Stimulated activated CD8-positive, alpha-beta memory T cell treated with anti-CD3 and anti-CD28 coated beads, Interleukin-4, amount 100 ng/mL, for 1 hour (primary cell): ENCODE results near the gene UPK1A.
A peak's percentile ranks its signal among the peaks of the same experiment; 100 is the strongest.
"Not testable (repeated sequence)": the region's sequence is repeated elsewhere in the genome, so short reads cannot be mapped to it uniquely, and the experiment has no call there.

Experiments used
- DNase-seq, 2 donors: peaks; one replicate each; pipeline ENCODE4 v3.0.0-alpha.2; 2020; ENCODE audit warnings: low read depth in 2 of 2, low spot score in 1 of 2

The UPK1A gene

DNA sequence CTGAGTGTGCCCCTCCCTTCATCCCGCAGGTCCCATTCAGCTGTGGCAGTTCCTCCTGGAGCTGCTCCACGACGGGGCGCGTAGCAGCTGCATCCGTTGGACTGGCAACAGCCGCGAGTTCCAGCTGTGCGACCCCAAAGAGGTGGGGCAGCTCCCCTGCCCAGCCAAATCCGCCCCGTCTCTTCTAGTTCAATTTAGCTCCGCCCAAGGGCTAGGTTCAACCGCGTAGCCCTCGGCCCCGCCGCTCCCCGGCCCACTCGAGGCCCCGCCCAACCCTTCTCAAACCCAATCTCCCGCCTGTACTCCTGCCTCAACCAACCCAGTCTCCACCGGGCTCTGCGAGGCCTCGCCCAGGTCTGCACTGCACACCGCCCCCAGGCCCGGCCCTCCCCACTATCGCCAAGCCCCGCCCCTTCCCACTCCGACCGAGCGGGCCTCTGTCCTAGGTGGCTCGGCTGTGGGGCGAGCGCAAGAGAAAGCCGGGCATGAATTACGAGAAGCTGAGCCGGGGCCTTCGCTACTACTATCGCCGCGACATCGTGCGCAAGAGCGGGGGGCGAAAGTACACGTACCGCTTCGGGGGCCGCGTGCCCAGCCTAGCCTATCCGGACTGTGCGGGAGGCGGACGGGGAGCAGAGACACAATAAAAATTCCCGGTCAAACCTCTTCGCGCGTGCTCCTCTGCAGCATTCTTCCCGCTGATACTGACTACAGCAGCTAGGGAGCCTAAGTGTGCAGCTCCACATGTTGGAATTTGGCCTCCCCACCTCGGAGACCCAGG is 21.9 kb upstream of the UPK1A start:
- peak; percentile 80 to 89 for DNase-seq

DNA sequence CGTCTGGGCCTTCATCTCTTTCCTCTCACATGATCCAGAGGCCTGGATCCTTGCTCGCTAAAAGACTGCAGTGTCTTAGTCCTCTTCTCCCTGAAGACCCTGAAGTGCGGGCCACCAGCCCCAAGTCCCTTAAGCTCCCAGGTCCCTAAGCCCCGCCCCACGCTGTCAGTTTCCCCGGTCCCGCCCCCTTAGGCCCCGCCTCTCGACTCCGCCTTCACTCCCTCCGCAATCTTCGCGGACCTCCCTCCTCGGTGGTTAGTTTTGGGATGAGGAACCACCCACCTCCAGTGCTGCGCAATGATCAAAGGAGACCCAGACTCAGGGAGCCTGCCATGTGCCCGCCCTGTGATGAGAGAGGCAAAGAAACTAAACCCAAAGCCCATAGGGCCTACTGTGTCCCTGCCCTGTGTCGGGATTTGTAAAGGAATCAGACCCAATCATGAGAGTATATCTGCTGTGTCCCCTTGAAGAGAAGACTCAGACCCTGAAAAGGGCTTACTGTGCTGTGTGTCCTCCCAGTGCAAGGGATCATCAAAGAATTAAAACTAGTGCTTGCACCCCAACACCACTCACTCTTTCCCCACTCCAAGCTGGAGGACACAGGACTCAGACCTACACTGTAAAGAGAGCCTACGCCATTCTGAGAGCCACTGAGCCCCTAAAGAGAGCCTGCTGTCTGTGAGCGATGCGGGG is 21.2 kb upstream of the UPK1A start:
- peak; percentile 23 to 49 for DNase-seq

DNA sequence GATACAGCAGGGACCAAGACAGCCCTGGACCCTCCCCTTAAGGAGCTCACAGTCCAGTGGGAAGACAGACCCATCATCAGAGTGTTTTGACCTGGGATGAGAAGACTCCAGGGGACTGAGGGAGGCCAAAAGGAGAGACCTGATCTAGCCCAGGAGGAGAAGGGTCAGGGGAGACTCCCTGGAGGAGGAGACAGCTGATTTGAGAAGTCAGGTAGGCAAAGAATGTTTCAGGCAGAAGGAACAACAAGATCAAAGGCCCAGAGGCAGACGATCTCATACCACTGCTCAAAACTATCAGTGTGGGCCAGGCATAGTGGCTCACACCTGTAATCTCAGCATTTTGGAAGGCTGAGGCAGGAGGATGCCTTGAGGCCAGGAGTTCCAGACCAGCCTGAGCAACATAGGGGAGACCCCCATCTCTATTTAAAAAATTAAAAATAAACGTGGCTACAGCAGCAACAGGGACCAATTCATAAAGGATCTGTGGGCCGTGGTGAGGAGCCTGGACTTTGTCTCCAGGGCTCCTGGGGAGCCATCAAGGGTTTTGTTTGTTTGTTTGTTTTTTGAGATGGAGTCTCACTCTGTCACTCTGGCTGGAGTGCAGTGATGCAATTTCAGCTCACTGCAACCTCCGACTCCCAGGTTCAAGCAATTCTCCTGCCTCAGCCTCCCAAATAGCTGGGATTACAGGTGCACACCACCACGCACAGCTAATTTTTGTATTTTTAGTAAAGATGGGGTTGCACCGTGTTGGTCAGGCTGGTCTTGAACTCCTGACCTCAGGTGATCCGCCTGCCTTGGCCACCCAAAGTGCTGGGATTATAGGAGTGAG is 20.4 kb upstream of the UPK1A start:
- DNase-seq = no peak

DNA sequence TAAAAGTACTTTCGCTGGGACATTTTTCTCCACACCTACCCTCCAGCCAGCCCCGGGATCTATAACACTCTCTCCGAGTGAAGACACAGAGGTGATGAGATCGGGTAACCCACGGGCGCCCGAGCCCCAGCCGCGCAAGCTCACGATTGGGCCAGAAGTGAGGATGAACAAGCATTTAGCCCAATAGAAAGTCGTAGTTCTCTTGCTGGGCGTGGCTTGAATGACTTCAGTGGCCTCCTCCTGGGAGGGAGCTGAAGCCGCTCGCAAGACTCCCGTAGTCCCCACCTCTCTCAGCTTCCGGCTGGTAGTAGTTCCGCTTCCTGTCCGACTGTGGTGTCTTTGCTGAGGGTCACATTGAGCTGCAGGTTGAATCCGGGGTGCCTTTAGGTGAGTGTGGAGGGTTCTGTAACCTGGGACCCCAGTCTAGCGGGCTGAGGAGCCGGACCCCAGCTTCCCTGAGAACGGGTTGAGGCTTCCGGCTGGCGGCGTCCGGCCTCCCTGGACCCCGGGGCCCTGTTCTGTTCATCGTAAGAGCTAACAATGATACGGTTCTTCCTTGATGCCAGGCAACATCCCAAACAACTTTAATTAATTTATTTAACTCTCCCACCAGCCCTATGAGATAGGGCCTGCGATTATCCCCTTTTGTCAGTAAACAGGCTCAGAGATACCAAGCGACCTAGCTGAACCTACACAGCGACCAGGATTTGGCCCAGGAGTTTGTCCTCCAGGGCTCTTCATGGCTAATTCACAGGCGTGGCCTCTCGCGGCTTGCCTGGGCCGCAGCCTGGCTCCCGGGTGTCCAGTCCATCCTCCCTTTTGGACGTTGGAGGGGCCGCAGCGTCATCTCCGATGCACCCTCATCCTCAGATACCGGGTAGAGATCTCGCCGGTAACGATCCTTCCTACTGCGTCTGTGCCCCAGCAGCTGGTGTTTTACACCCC is 18.0 kb upstream of the UPK1A start, which contains the start of gene COX6B1:
Gene COX6B1, plus strand, starts transcription at position 307 of the 945 bp plus-strand sequence. CDS start 2,921 bp downstream, outside the sequence.
- DNase-seq = peak; percentile 60 to 87

DNA sequence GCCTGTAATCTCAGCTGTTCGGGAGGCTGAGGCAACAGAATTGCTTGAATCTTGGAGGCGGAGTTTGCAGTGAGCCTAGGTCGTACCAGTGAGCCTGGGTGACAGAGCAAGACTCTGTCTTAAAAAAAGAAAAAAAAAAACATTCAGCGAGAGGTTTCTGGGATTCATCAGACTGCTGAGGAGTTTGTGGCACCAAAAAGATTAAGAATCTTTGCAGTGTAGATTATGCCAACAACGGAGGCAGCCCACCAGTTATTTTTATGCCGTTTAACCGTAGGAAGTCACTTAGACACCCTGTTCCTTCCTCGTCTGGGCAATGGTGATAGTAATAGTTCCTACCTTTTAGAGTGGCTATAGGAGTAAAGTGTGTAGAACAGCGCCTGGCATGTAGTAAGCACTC is 15.7 kb upstream of the UPK1A start:
- no peak for DNase-seq

DNA sequence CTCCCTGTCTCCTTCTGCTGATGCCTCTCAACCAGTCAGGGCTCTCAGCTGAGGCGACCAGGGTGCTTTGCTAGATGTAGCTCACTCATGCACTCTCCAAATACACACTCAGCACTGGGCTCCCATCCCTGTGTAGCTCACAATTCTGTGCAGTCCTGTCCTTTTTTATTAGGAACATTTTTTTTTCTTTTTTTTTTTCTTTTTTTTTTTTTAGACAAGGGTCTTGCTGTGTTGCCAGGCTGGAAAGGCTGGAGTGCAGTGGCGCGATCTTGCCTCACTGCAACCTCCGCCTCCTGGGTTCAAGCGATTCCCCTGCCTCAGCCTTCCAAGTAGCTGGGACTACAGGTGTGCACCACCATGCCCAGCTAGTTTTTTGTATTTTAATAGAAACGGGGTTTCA is 11.5 kb upstream of the UPK1A start:
- DNase-seq = not testable (repeated sequence)

DNA sequence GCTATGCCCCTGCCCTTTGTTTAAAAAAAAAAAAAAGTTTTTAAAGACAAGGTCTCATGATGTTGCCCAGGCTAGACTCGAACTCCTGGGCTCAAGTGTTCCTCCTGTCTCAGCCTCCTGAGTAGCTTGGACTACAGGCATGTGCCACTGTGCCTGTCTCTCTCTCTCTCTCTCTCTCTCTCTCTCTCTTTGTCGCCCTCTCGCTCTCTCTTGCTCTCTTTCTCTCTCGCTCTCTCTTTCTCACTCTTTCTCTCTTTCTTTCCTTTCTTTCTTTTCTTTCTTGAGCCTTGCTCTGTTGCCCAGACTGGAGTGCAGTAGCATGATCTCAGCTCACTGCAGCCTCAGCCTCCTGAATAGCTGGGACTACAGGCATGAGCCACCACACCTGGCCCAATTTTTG is 10.7 kb upstream of the UPK1A start:
- DNase-seq = no peak

DNA sequence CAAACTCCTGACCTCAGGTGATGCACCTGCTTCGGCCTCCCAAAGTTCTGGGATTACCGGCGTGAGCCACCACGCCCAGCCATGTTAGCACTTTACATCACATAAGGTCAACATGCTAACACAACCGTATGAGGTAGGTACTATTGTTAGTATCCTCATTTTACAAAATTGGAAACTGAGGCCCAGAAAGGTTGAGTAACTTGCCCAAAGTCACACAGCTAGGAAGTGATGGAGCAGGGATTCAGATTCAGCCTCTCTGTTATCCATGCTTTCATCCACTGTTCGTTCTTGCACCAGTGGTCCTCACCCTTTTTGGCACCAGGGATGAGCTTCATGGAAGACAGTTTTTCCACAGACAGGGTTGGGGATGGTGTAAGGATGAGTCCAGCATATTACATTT is 9.6 kb upstream of the UPK1A start:
- no peak for DNase-seq

DNA sequence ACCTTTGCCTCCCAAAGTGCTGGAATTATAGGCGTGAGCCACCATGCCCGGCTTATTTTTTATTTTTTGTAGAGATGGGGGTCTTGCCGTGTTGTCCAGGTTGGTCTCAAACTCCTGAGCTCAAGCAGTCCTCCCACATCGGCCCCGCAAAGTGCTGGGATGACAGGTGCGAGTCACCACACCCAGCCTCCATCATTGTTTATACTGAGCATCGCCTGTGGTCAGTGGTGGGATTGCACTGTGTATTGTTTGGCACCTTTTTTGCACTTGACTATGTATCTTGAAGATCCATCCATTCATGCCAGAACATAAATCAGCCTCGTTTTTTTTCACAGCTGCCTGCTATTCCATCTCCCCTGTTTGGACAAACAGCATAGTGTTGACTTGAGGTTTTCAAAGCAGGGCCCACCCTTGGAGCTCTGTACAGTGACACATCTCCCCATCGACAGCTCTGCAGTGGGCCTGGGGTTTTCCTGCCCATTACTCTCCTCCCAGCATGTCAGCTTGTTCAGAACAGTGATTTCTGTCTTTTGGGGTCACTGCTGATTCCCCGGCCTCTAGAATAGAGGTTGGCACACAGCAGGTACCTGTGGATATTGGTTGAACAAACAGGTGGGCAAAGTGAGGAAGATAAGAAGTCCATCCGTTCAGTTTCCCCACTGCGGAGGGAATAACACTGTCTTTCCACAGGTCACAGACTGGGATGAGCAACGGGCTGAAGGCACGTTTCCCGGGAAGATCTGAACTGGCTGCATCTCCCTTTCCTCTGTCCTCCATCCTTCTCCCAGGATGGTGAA is 8.2 kb upstream of the UPK1A start:
- no peak for DNase-seq

DNA sequence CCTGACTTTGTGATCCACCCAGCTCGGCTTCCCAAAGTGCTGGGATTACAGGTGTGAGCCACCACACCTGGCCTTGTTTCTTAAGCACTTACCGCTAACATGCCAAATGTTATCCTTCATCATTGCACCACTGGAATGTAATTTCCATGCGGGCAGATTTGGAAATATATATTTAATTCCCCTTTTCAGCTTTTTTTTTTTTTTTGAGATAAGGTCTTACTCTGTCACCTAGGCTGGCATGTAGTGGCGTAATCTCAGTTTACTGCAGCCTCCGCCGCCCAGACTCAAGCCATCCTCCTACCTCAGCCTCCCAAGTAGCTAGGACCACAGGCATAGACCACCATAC is 4.3 kb upstream of the UPK1A start:
- no peak for DNase-seq

DNA sequence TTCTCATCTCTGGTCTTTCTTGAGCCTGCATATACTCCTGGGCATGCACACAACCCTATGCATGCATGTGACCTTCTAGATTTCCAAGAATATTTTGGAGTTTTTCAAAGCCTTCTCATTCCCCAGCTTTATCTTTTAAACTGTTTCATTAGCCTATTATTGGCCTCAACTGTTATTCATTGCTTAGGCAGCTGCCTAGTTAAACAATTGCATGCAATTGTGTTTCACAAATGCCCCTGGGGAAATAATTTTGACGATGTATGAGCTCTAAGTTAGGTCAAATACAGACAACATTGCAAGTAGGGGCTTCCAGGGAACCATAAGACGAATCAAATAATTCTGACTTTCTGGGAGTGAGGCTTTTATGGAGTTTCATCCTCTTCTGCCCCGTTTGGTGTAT is 2.3 kb upstream of the UPK1A start:
- no peak for DNase-seq

DNA sequence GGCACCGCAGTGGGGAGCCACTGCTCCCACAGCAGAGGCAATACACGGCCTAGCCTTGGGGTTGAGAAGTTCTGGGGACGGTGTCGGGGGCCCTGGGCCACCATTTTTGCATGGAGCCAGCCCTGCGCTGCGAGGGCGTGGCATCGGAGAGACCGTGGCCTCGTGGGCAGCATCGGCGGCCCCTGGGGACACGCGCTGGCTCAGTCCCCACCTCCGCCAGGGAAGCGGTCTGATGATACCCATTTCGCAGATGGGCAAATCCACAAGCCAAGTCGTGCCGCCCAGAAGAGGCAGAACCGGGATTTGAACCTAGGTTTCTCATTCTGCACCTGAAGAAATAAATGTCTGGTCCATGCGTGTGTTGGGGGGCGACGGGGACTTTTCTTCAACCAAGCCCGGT is 1.2 kb upstream of the UPK1A start:
- no peak for DNase-seq

DNA sequence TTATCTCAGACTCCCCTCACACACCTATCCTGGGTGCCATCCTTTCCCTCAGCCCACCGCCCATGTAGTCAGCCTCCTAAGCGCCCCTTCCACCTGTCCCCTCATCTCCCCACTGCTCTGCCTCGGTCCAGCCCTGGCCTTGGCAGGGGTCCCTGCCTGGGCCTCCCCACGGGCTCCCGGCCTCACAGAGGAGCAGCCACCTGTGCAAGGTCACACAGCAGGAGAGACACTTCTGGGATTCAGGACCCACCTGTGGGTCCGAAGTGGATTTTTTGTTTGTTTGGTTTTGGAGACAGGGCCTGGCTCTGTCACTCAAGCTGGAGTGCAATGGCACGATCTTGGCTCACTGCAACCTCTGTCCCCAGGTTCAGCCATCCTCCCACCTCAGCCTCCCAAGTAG is 713 bp upstream of the UPK1A start:
- DNase-seq = no peak

DNA sequence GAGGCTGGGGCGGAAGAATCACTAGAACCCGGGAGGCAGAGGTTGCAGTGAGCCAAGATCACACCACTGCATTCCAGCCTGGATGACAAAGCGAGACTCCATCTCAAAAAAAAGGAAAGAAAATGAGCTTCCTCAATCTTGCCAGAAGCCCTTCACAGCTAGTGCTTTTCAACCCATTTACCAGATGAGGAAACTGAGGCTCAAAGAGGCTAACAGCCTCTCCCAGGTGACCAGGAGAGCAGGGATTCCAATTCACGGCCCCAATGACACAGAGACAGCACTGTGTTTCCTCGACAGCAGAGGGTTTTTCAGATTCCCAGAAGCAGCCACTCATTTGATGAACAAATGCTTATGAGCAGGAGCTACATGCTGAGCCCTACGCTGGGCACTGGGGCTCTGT is 3.2 kb downstream of the UPK1A start:
- no peak for DNase-seq

DNA sequence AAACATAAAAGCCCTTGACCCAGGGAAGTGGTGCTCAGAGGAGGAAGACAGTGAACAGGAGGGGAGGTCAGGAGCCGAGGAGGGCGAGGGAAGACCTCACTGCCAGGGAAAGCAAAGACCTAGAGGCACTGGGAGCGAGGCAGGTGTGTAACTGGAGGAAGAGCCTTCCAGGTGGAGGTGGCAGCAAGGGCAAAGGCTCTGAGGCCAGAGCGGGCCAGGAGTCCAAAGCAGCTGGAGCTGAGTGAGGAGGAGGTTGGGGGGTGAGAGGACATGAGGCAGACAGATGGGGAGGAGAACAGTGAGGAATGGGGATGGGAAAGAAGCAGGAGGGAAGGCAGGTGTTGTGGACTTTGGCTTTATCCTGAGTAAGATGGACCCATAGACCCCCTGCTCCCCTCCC is 3.7 kb downstream of the UPK1A start:
- no peak for DNase-seq

DNA sequence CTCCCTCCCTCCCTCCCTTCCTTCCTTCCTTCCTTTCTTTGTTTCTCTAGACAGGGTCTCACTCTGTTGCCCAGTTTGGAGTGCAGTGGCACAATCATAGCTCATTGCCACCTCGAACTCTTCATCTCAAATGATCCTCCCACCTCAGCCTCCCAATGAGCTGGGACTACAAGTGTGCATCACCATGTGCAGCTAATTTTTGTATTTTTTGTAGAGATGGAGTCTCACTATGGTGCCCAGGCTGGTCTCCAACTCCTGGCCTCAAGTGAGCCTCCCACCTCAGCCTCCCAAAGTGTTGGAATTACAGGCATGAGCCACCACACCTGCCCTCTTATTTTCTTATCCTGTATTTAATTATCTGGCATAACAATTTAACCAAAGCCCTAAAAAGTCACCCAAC is 4.4 kb downstream of the UPK1A start:
- DNase-seq = no peak

DNA sequence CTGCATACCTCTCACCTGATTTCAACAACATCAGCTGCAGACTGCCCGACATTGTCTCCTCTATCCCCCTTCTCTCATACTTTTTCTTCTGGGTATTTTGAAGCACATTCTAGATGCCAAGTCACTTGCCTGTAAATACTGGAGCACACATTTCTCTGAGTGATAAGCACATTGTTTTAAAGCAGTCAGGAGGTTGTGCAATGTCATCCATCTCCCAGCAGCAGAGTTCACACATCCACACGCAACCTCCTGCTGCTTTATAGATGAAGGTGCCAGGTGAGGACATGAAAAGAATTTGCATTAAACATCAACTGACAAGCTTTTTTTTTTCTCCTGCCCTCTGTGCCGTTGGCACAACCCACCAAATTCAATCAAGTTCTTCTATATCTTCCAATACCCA is 5.5 kb downstream of the UPK1A start:
- no peak for DNase-seq

DNA sequence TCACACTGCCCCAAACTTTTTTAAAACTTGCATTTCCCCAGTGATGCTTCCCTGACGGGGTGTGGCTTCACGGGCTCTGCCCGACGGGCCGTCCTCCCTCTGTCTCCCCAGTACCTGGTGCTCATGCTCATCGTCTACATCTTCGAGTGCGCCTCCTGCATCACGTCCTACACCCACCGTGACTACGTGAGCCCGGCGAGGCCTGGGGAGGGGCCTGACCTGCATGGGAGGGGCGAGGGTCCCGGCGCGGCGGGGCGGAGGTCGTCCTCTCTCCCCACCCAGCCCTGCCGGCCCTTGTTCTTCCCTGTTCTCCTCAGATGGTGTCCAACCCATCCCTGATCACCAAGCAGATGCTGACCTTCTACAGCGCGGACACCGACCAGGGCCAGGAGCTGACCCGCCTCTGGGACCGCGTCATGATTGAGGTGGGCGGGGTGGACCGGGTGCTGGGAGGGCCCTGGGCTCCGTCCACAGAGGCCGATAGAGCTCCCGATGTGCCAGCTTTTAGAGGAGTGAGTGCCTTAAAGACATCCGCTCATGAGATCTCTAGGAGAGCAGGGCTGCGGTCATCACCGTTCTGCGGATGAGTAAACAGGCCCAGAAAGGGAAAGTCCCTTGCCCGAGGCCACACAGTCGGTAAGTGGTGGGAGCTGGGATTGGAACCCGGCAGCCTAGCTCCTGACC is 6.9 kb downstream of the UPK1A start:
- peak in 1 of 2 donors; percentile 10 for DNase-seq

DNA sequence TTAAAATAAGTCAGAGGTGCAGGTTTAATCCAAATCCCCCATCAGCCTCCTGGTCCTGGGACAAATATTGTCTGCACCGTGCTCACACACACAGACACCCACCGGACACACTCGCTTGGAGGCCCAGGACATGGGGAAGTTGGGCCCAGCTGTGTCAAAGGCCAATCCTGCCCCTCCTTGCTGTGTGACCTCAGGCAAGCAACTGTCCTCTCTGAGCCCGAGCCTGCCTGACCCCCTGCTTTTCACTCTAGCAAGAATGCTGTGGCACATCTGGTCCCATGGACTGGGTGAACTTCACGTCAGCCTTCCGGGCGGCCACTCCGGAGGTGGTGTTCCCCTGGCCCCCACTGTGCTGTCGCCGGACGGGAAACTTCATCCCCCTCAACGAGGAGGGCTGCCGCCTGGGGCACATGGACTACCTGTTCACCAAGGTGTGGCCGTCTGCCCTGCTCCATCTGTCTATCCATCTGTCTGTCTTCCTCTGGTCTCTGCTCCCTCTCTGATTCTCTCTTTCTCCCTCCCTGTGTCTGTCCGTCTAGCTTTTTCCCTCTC is 9.3 kb downstream of the UPK1A start:
- DNase-seq = no peak
